H1 (cell line): ENCODE results near the gene DOCK9. TPM values are rescaled to one million over a fixed set of nuclear protein-coding genes. Genes with fewer than 3 reads are reported as not detected.

Experiments used
- CTCF ChIA-PET: fragments of 300-600 bp; sonication (Branson Sonifier 250); formaldehyde crosslinking; loops from one replicate; lab custom pipeline; 2021; ENCODE audit not compliant: partially characterized antibody; lab: Charles Lee
- POLR2A ChIA-PET: fragments of 300-600 bp; sonication (Branson Sonifier 250); formaldehyde crosslinking; loops from one replicate; lab custom pipeline; 2021; ENCODE audit warnings: inconsistent platforms; ENCODE audit not compliant: partially characterized antibody; lab: Charles Lee
- DNase-seq, 2 experiments: peaks; one replicate each; pipeline versions ENCODE4 v3.0.0 to v3.0.0-alpha.2; 2010 to 2022; ENCODE audit warnings: low spot score in 2 of 2, low read depth in 1 of 2, mixed read lengths in 1 of 2
- FAIRE-seq: peaks from 2 replicates; lab custom pipeline; 2011; peaks lifted over from hg19 to GRCh38; lab: Jason Lieb, UNC
- H2AFZ ChIP-seq: 2 replicates; pipeline ENCODE4 v1.8.1; 2012; ENCODE audit warnings: low read length, inconsistent platforms
- H2AK5ac ChIP-seq: 2 replicates; pipeline ENCODE4 v1.6.1; 2013; ENCODE audit warnings: low read depth, low read length
- H2BK120ac ChIP-seq: replicated peaks from 2 replicates; pipeline ENCODE3; 2013; ENCODE audit warnings: low read depth, low read length, inconsistent platforms
- H2BK12ac ChIP-seq: 2 replicates; pipeline ENCODE4 v1.6.1; 2013; ENCODE audit warnings: low read depth, low read length
- H2BK15ac ChIP-seq: 2 replicates; pipeline ENCODE4 v1.6.1; 2013; ENCODE audit warnings: low read length
- H2BK20ac ChIP-seq: 2 replicates; pipeline ENCODE4 v1.6.1; 2013; ENCODE audit warnings: low read length
- H2BK5ac ChIP-seq: 2 replicates; pipeline ENCODE4 v1.6.1; 2013; ENCODE audit warnings: low read depth, low read length
- H3K14ac ChIP-seq: 2 replicates; pipeline ENCODE4 v1.6.1; 2013; ENCODE audit warnings: inconsistent platforms; ENCODE audit not compliant: insufficient read length
- H3K18ac ChIP-seq: 2 replicates; pipeline ENCODE4 v1.6.1; 2013; ENCODE audit warnings: low read length; ENCODE audit errors: extremely low read depth
- H3K23ac ChIP-seq: 2 replicates; pipeline ENCODE4 v1.6.1; 2013; ENCODE audit warnings: inconsistent platforms; ENCODE audit not compliant: insufficient read length
- H3K23me2 ChIP-seq: 2 replicates; pipeline ENCODE4 v1.6.1; 2013; ENCODE audit warnings: low read depth, low read length
- H3K27ac ChIP-seq: 2 replicates; pipeline ENCODE4 v1.6.1; 2011; ENCODE audit warnings: low read depth, low read length, inconsistent platforms
- H3K27me3 ChIP-seq, 4 experiments: replicated peaks in 1 of 4; 1 replicate in 1 of 4; 2 replicates in 3 of 4; pipeline versions ENCODE4 v1.6.1 to v1.8.1; 2011 to 2013; ENCODE audit warnings: low read length in 3 of 4, mild to moderate bottlenecking in 3 of 4, inconsistent platforms in 2 of 4, mixed read lengths in 2 of 4, moderate library complexity in 1 of 4; ENCODE audit not compliant: control insufficient read depth in 3 of 4, insufficient read depth in 3 of 4; ENCODE audit errors: extremely low read depth in 1 of 4
- H3K36me3 ChIP-seq, 4 experiments: 2 replicates each; pipeline versions ENCODE4 v1.6.1 to v1.8.1; 2011 to 2013; ENCODE audit warnings: mild to moderate bottlenecking in 4 of 4, low read length in 3 of 4, moderate library complexity in 2 of 4, control low read depth in 1 of 4, inconsistent platforms in 1 of 4; ENCODE audit not compliant: insufficient read depth in 4 of 4, control insufficient read depth in 2 of 4
- H3K4ac ChIP-seq: replicated peaks from 2 replicates; pipeline ENCODE3; 2013; ENCODE audit warnings: low read length, low read depth, mixed read lengths, inconsistent platforms; ENCODE audit not compliant: insufficient read length
- H3K4me1 ChIP-seq, 4 experiments: replicated peaks in 1 of 4; 1 replicate in 1 of 4; 2 replicates in 3 of 4; pipeline versions ENCODE4 v1.6.1 to v1.8.1; 2011 to 2013; ENCODE audit warnings: low read length in 3 of 4, inconsistent platforms in 2 of 4, mixed read lengths in 1 of 4; ENCODE audit not compliant: insufficient read depth in 4 of 4, control insufficient read depth in 3 of 4
- H3K4me2 ChIP-seq, 2 experiments: 2 replicates each; pipeline versions ENCODE4 v1.6.1 to v1.8.1; 2011 to 2013; ENCODE audit warnings: low read depth in 2 of 2, low read length in 2 of 2, control low read depth in 1 of 2, inconsistent platforms in 1 of 2, mild to moderate bottlenecking in 1 of 2; ENCODE audit not compliant: insufficient read depth in 1 of 2
- H3K4me3 ChIP-seq, 4 experiments: fragments of 200-600, 300-600 bp in 1 of 4; sonication (generic), shearing (Covaris generic), sonication (Bioruptor Twin) in 1 of 4; 2 replicates each; pipeline versions ENCODE4 v1.5.1 to v1.8.1; 2011 to 2016; ENCODE audit warnings: low read length in 4 of 4, low read depth in 3 of 4, control low read depth in 2 of 4, inconsistent platforms in 2 of 4, mild to moderate bottlenecking in 2 of 4, mixed read lengths in 1 of 4, moderate library complexity in 1 of 4; ENCODE audit not compliant: insufficient read depth in 2 of 4; ENCODE audit errors: extremely low read depth in 1 of 4
- H3K56ac ChIP-seq: replicated peaks from 2 replicates; pipeline ENCODE3; 2013; ENCODE audit warnings: low read depth, mild to moderate bottlenecking, mixed read lengths, low read length, inconsistent platforms; ENCODE audit not compliant: insufficient read length
- H3K79me1 ChIP-seq: 2 replicates; pipeline ENCODE4 v1.6.1; 2013; ENCODE audit warnings: low read depth, low read length, control low read depth
- H3K79me2 ChIP-seq, 2 experiments: 2 replicates each; pipeline versions ENCODE4 v1.6.1 to v1.8.1; 2012 to 2013; ENCODE audit warnings: low read length in 2 of 2, mild to moderate bottlenecking in 2 of 2, inconsistent platforms in 1 of 2; ENCODE audit not compliant: insufficient read depth in 2 of 2, control insufficient read depth in 1 of 2
- H3K9ac ChIP-seq, 4 experiments: replicated peaks in 1 of 4; 1 replicate in 1 of 4; 2 replicates in 3 of 4; pipeline versions ENCODE4 v1.6.1 to v1.8.1; 2011 to 2013; ENCODE audit warnings: low read depth in 3 of 4, low read length in 3 of 4, control low read depth in 2 of 4, mild to moderate bottlenecking in 2 of 4, moderate library complexity in 2 of 4, inconsistent platforms in 1 of 4; ENCODE audit errors: extremely low read depth in 1 of 4
- H3K9me3 ChIP-seq, 2 experiments: 2 replicates each; pipeline versions ENCODE4 v1.6.1 to v1.8.1; 2012 to 2013; ENCODE audit warnings: mild to moderate bottlenecking in 2 of 2, moderate library complexity in 2 of 2, control low read depth in 1 of 2, inconsistent platforms in 1 of 2, low read depth in 1 of 2, low read length in 1 of 2, mixed read lengths in 1 of 2; ENCODE audit not compliant: insufficient read depth in 2 of 2
- H4K20me1 ChIP-seq, 2 experiments: replicated peaks in 1 of 2; 2 replicates each; pipeline versions ENCODE3 to v1.8.1; 2011 to 2013; ENCODE audit warnings: inconsistent platforms in 2 of 2, low read length in 2 of 2, mild to moderate bottlenecking in 1 of 2; ENCODE audit not compliant: insufficient read depth in 2 of 2, control insufficient read depth in 1 of 2
- H4K5ac ChIP-seq: 2 replicates; pipeline ENCODE4 v1.6.1; 2013; ENCODE audit warnings: low read length, low read depth, mixed read lengths, inconsistent platforms; ENCODE audit not compliant: insufficient read length
- H4K8ac ChIP-seq: 2 replicates; pipeline ENCODE4 v1.8.0; 2013; ENCODE audit warnings: mild to moderate bottlenecking, moderate library complexity, low read length, inconsistent platforms; ENCODE audit not compliant: insufficient read depth; ENCODE audit errors: extremely low read depth
- H4K91ac ChIP-seq: replicated peaks from 2 replicates; pipeline ENCODE3; 2013; ENCODE audit warnings: low read length, mixed read lengths, inconsistent platforms; ENCODE audit not compliant: insufficient read length
- CREB1 ChIP-seq: IDR thresholded peaks from 2 replicates; pipeline ENCODE4 v1.6.1; 2012; ENCODE audit warnings: inconsistent platforms
- GABPA ChIP-seq: IDR thresholded peaks from 2 replicates; pipeline ENCODE4 v1.6.1; 2011; ENCODE audit warnings: mild to moderate bottlenecking, low read length, moderate library complexity, borderline replicate concordance; ENCODE audit not compliant: insufficient read depth
- JUN ChIP-seq: IDR thresholded peaks from 2 replicates; pipeline ENCODE4 v1.6.1; 2011; ENCODE audit warnings: low read depth, mild to moderate bottlenecking, improper control_type of control experiment, low read length
- JUND ChIP-seq: IDR thresholded peaks from 2 replicates; pipeline ENCODE4 v1.6.1; 2011; ENCODE audit warnings: mild to moderate bottlenecking, improper control_type of control experiment, low read length
- KDM4A ChIP-seq: IDR thresholded peaks from one replicate; pipeline ENCODE4 v1.7.1; 2012; ENCODE audit warnings: low read depth, mild to moderate bottlenecking, moderate library complexity, low read length, inconsistent platforms; ENCODE audit not compliant: severe bottlenecking
- KDM5A ChIP-seq: fragments of 200-600 bp; IDR thresholded peaks from 2 replicates; pipeline ENCODE4 v1.7.1; 2012; ENCODE audit warnings: mild to moderate bottlenecking, low read length, inconsistent platforms, mixed read lengths
- NANOG ChIP-seq: IDR thresholded peaks from 2 replicates; pipeline ENCODE4 v1.6.1; 2011; ENCODE audit warnings: low read length, low read depth, mild to moderate bottlenecking, inconsistent platforms; ENCODE audit not compliant: insufficient read depth, poor library complexity, severe bottlenecking
- POU5F1 ChIP-seq: IDR thresholded peaks from 2 replicates; pipeline ENCODE4 v1.6.1; 2011; ENCODE audit warnings: low read depth, mild to moderate bottlenecking, low read length, moderate library complexity
- SIX5 ChIP-seq: IDR thresholded peaks from 2 replicates; pipeline ENCODE4 v1.6.1; 2011; ENCODE audit warnings: mild to moderate bottlenecking, low read depth, low read length
- SUZ12 ChIP-seq: fragments of 200-600 bp; sonication (generic); IDR thresholded peaks from 2 replicates; pipeline ENCODE4 v1.6.1; 2012; ENCODE audit warnings: mild to moderate bottlenecking, inconsistent platforms, low read length, moderate library complexity, mixed read lengths
- TBP ChIP-seq: IDR thresholded peaks from 2 replicates; pipeline ENCODE4 v1.6.1; 2011; ENCODE audit warnings: low read depth, low read length, improper control_type of control experiment
- WGBS, 2 experiments: shearing (Covaris generic) in 1 of 2; methylation state at CpG; one replicate each; pipeline versions ENCODE4 v1.1.6 to v1.1.7; 2013 to 2015; ENCODE audit warnings: low lambda C conversion rate in 2 of 2, mixed read lengths in 2 of 2, inconsistent platforms in 1 of 2, low coverage in 1 of 2, missing lambda C conversion rate in 1 of 2; ENCODE audit not compliant: insufficient replicate concordance in 2 of 2, insufficient coverage in 1 of 2, insufficient read length in 1 of 2; ENCODE audit errors: extremely low coverage in 1 of 2, missing lambda C conversion rate in 1 of 2; 5-methylcytosine and 5-hydroxymethylcytosine counted together
- polyA plus RNA-seq, 7 experiments: library from polyadenylated mRNA; depleted of rRNA in 3 of 7; stranded (reverse) in 5 of 7; unstranded in 2 of 7; fragments of >200 nt in 5 of 7; fragments of 200-250 nt in 2 of 7; gene quantifications; 1 replicate in 5 of 7; 2 replicates in 1 of 7; 4 replicates in 1 of 7; pipeline versions ENCODE4 v1.2.1 to v1.2.3, GENCODE V29; 2011 to 2013; ENCODE audit warnings: missing spikeins in 2 of 7, mixed read lengths in 2 of 7
- total RNA-seq: library from RNA; stranded (reverse); fragmentation: NEBNext Ultra II Directional; extraction: Animal tissue kit (Norgen Biotek cat#: 25700); gene quantifications from 2 replicates; pipeline ENCODE4 v1.2.1, GENCODE V29; 2021
- TF ChIP-seq, protein P1 (sequence below): IDR thresholded peaks from 2 replicates; pipeline ENCODE4 v1.6.1; 2012; ENCODE audit warnings: low read length, inconsistent platforms

The DOCK9 gene
- total and polyA plus RNA-seq, 2 of the 8 experiments (the other 6 are each of a cell fraction or from before 2014, with no cell fraction given), result 21.6 to 31.5 TPM

DNA sequence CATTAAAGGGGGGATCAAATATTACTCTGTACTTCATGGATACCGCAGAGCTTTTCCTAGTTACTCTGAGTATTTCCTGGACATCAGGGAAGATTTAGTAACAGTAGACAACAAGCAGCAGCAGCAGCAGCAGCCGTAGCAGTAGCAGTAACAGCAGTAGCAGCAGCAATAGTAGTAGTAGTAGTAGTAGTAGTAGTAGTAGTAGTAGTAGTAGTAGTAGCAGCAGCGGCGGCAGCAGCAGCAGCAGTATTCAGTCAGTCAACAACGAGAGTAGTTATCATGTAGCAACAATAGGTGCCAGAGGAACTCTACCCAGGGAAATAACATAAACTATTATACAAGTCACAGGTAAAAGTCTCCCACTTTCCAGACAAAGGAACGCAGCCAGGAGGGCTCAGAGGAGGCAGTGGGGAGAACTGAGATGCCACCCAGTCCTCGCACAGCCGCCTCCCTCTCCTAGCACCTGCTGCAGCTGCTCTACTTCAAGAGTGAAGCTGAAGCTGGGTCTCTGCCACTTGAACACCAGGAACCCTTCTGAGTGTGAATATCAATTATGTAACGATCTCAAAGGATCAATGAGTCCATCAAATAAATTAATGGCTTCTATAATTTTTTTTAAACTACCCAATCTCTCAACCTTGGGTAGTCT is 1.3 kb upstream of the DOCK9 start:
- Histone ChIP-seq H2BK15ac (no peak overlapping the region), H4K8ac (no peak overlapping the region), H3K9ac (no peak overlapping the region), H3K18ac (no peak overlapping the region), H3K23ac (no peak overlapping the region), H4K20me1 (no peaks in the 10 kb centered on the region), H3K14ac (no peak overlapping the region), H3K4me3 (no peak overlapping the region), H2BK5ac (no peak overlapping the region), H3K27ac (no peak overlapping the region), H4K5ac (no peak overlapping the region), H3K4me1 (peaks cover 6 to 20% (median 8%) of the 10 kb centered on the region in 4 experiments), H2BK120ac (no peak overlapping the region), H3K23me2 (no peaks in the 10 kb centered on the region; the same call in 1 of the 2 replicates), H2AK5ac (no peak overlapping the region), H3K4ac (no peak overlapping the region), H3K36me3 (no peaks in the 10 kb centered on the region), H3K9me3 (no peaks in the 10 kb centered on the region), H3K79me1 (no peaks in the 10 kb centered on the region), H2BK20ac (no peak overlapping the region), H2BK12ac (no peak overlapping the region; the same call in 1 of the 2 replicates), H2AFZ (no peak overlapping the region), H4K91ac (no peak overlapping the region), H3K4me2 (no peak overlapping the region), H3K56ac (no peak overlapping the region), H3K27me3 (no peaks in the 10 kb centered on the region), H3K79me2 (no peaks in the 10 kb centered on the region)
- no peak for DNase-seq
- no peak for FAIRE-seq
- CTCF ChIA-PET, result interaction anchor here (0.6 to 1.9 kb wide), 5 partner anchors 36 to 113 kb away, joined by 3 to 5 read pairs (median 4); no protein-coding TSS in a partner anchor
- POLR2A ChIA-PET, result no interaction called here
- 81% methylated on average over 9 of the region's 9 CpGs; no CpG with 5 or more reads in 1 of the 2 experiments for WGBS, 2 experiments
- TF ChIP-seq GABPA, result no peak
- TF ChIP-seq JUND, result no peak
- no peak for TF ChIP-seq CREB1
- TF ChIP-seq KDM5A, result no peak
- TF ChIP-seq KDM4A, result no peak
- TF ChIP-seq TBP, result no peak
- TF ChIP-seq SIX5, result no peak
- no peak for TF ChIP-seq JUN
- TF ChIP-seq POU5F1, result no peak
- TF ChIP-seq NANOG, result no peak
- no peak for TF ChIP-seq SUZ12
- TF ChIP-seq, protein P1, sequence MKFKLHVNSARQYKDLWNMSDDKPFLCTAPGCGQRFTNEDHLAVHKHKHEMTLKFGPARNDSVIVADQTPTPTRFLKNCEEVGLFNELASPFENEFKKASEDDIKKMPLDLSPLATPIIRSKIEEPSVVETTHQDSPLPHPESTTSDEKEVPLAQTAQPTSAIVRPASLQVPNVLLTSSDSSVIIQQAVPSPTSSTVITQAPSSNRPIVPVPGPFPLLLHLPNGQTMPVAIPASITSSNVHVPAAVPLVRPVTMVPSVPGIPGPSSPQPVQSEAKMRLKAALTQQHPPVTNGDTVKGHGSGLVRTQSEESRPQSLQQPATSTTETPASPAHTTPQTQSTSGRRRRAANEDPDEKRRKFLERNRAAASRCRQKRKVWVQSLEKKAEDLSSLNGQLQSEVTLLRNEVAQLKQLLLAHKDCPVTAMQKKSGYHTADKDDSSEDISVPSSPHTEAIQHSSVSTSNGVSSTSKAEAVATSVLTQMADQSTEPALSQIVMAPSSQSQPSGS, result no peak
